Tibial artery (tissue), 4 donors: ENCODE measurements around the gene SERGEF.
A peak's percentile ranks its signal among the peaks of the same experiment; 100 is the strongest.

Experiments used
- DNase-seq, 2 donors: peaks; one replicate each; pipeline ENCODE4 v3.0.0-alpha.2; 2019
- H3K27ac ChIP-seq, 2 donors: fragments of 200-600 bp; sonication (generic) in 1 of 2; 1 replicate in 1 of 2; 2 replicates in 1 of 2; pipeline ENCODE4 v1.5.1; 2018 to 2019; ENCODE audit warnings: mild to moderate bottlenecking in 1 of 2
- H3K27me3 ChIP-seq, 2 donors: fragments of 200-600 bp; sonication (generic) in 1 of 2; one replicate each; pipeline versions ENCODE4 v1.5.1 to v1.6.0; 2016 to 2019
- H3K36me3 ChIP-seq, 3 donors: fragments of 200-600 bp; sonication (generic) in 2 of 3; one replicate each; pipeline ENCODE4 v1.5.1; 2016 to 2019; ENCODE audit warnings: mild to moderate bottlenecking in 2 of 3
- H3K4me1 ChIP-seq, 4 donors: fragments of 200-600 bp; sonication (generic) in 2 of 4; 1 replicate in 3 of 4; 2 replicates in 1 of 4; pipeline ENCODE4 v1.5.1; 2016 to 2019
- H3K4me3 ChIP-seq, 2 donors: fragments of 200-600 bp; sonication (generic) in 1 of 2; 1 replicate in 1 of 2; 2 replicates in 1 of 2; pipeline ENCODE4 v1.5.1; 2018 to 2019; ENCODE audit warnings: mild to moderate bottlenecking in 2 of 2
- H3K9me3 ChIP-seq, 3 donors: fragments of 200-600 bp; sonication (generic) in 1 of 3; one replicate each; pipeline ENCODE4 v1.5.1; 2016 to 2019
- intact Hi-C: fragments of 100-400 bp; cut with DNase I; formaldehyde crosslinking; loops from one replicate; pipeline ENCODE4 v1.15.0; 2023; ENCODE audit warnings: low total_unique reads
- TF ChIP-seq, protein P1 (sequence below), 2 experiments: fragments of 200-600 bp in 1 of 2; fragments of 450-650 bp in 1 of 2; IDR thresholded peaks; one replicate each; pipeline ENCODE4 v1.5.1; 2017 to 2019; ENCODE audit warnings: antibody characterized with exemption in 2 of 2, mild to moderate bottlenecking in 1 of 2, moderate library complexity in 1 of 2

SERGEF gene

GRCh38 chr11:18016789-18017188, 3.9 kb upstream of the SERGEF start:
- TF ChIP-seq, protein P1, sequence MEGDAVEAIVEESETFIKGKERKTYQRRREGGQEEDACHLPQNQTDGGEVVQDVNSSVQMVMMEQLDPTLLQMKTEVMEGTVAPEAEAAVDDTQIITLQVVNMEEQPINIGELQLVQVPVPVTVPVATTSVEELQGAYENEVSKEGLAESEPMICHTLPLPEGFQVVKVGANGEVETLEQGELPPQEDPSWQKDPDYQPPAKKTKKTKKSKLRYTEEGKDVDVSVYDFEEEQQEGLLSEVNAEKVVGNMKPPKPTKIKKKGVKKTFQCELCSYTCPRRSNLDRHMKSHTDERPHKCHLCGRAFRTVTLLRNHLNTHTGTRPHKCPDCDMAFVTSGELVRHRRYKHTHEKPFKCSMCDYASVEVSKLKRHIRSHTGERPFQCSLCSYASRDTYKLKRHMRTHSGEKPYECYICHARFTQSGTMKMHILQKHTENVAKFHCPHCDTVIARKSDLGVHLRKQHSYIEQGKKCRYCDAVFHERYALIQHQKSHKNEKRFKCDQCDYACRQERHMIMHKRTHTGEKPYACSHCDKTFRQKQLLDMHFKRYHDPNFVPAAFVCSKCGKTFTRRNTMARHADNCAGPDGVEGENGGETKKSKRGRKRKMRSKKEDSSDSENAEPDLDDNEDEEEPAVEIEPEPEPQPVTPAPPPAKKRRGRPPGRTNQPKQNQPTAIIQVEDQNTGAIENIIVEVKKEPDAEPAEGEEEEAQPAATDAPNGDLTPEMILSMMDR (IDR thresholded peaks at IDR 0.05), result no peak
- Histone ChIP-seq H3K27me3 (no peaks in the 10 kb centered on the region), H3K4me3 (no peak overlapping the region), H3K27ac (no peak overlapping the region), H3K36me3 (no peaks in the 10 kb centered on the region), H3K4me1 (peaks cover 0 to 12% (median 8%) of the 10 kb centered on the region in 4 donors), H3K9me3 (no peaks in the 10 kb centered on the region)
- intact Hi-C loops, result no loop called here
- DNase-seq, result no peak

DNA sequence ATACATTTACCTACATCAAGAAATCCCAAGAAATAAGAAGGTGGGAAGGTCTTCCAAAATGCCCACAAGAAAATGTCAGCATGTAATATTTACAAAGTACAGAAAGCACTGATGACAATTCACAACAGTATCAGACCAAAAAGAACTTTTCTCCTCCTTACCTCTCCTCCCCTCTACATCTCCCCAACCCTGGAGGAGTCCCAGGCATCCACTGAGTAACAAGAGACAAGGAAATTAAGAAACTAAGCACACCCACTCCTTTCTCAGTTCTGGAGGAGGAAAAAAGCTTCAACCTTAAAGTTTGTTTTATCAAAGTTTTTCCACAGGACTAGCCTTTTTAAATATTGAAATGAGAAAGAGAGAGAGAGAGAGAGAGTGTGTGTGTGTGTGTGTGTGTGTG, 2.0 kb upstream of the SERGEF start:
- TF ChIP-seq, protein P1 (IDR thresholded peaks at IDR 0.05), result no peak
- H3K36me3 ChIP-seq, result no peaks in the 10 kb centered on the region
- no peaks in the 10 kb centered on the region for H3K9me3 ChIP-seq
- peaks cover 0 to 15% (median 8%) of the 10 kb centered on the region in 4 donors for H3K4me1 ChIP-seq
- DNase-seq, result no peak
- H3K4me3 ChIP-seq, result no peak overlapping the region
- H3K27me3 ChIP-seq, result no peaks in the 10 kb centered on the region
- H3K27ac ChIP-seq, result no peak overlapping the region
- intact Hi-C loops, result loop anchor here (5.0 kb wide), 1 partner anchor 92 kb away; the partner anchor contains the start of gene SAAL1

- Histone ChIP-seq H3K36me3 (no peaks in the 10 kb centered on the region), H3K4me1 (peaks cover 0 to 15% (median 8%) of the 10 kb centered on the region in 4 donors), H3K27ac (peak overlapping the region; percentile 90 to 97), H3K9me3 (no peaks in the 10 kb centered on the region), H3K4me3 (peak overlapping the region; percentile 78 to 84), H3K27me3 (no peaks in the 10 kb centered on the region)
- no peak for DNase-seq
- TF ChIP-seq, protein P1 (IDR thresholded peaks at IDR 0.05), result no peak
- intact Hi-C loops, result loop anchor here (5.0 kb wide), 1 partner anchor 93 kb away; the partner anchor contains the start of gene SAAL1
Observed at GRCh38 chr11:18013790-18014507, 1.1 kb upstream of the SERGEF start.

GRCh38 chr11:18012122-18012905, 533 bp downstream of the SERGEF start:
- Histone ChIP-seq H3K4me1 (peaks cover 0 to 15% (median 8%) of the 10 kb centered on the region in 4 donors), H3K27me3 (no peaks in the 10 kb centered on the region)

GRCh38 chr11:18011633-18012032, 1.2 kb downstream of the SERGEF start:
- Histone ChIP-seq H3K27ac (peak overlapping the region in 1 of 2 donors; percentile 97), H3K9me3 (no peaks in the 10 kb centered on the region), H3K4me1 (peaks cover 0 to 15% (median 8%) of the 10 kb centered on the region in 4 donors), H3K36me3 (peaks cover 0 to 12% (median 2%) of the 10 kb centered on the region in 3 donors), H3K4me3 (peak overlapping the region; percentile 78 to 84), H3K27me3 (no peaks in the 10 kb centered on the region)
- intact Hi-C loops, result loop anchor here (5.0 kb wide), 1 partner anchor 96 kb away; the partner anchor contains the start of gene SAAL1
- TF ChIP-seq, protein P1 (IDR thresholded peaks at IDR 0.05), result no peak
- DNase-seq, result no peak

More at GRCh38 chr11:18012122-18012905, 533 bp downstream of the SERGEF start:
- intact Hi-C loops, result loop anchor here (5.0 kb wide), 1 partner anchor 95 kb away; the partner anchor contains the start of gene SAAL1
- DNase-seq, result peak; percentile 22 to 70
- H3K27ac ChIP-seq, result peak overlapping the region; percentile 90 to 97
- TF ChIP-seq, protein P1 (IDR thresholded peaks at IDR 0.05), result no peak
- H3K9me3 ChIP-seq, result no peaks in the 10 kb centered on the region
- peak overlapping the region; percentile 78 to 84 for H3K4me3 ChIP-seq
- H3K36me3 ChIP-seq, result peaks cover 0 to 7% (median 0%) of the 10 kb centered on the region in 3 donors
